HepG2 (cell line): ENCODE results near the gene STARD5. TPM values are rescaled to one million over a fixed set of nuclear protein-coding genes. Genes with fewer than 3 reads are reported as not detected.

Experiments used
- ATAC-seq: fragments of 200-7000 bp; cut with Tn5 transposase; 3 replicates; pipeline ENCODE4 v1.9.1; 2020; ENCODE audit warnings: mild to moderate bottlenecking, moderate library complexity
- BruUV-seq: library from RNA; stranded (reverse); fragments of 400-500 nt; replicated peaks from 2 replicates; lab custom pipeline; 2021; lab: Mats Ljungman, UMichigan
- CTCF ChIA-PET: fragments of 300-600 bp; formaldehyde crosslinking; extraction: SDS; loops from one replicate; lab custom pipeline; 2021; ENCODE audit warnings: low total read pairs, inconsistent platforms, low intra/inter-chr PET ratio; lab: Yijun Ruan, JAX
- POLR2A ChIA-PET: fragments of 350-600 bp; sonication (Branson Sonifier 250); formaldehyde crosslinking; loops from one replicate; lab custom pipeline; 2020; ENCODE audit warnings: antibody characterized with exemption, inconsistent platforms; lab: Yijun Ruan, JAX
- DNase-seq: peaks from one replicate; pipeline ENCODE4 v3.0.0-alpha.2; 2015; ENCODE audit warnings: low spot score
- FAIRE-seq: peaks from 3 replicates; lab custom pipeline; 2011; peaks lifted over from hg19 to GRCh38; lab: Jason Lieb, UNC
- H2AFZ ChIP-seq: one replicate; pipeline ENCODE4 v1.6.1; 2011; ENCODE audit warnings: low read length, inconsistent platforms
- H3K27ac ChIP-seq: fragments of 300-600 bp; 3 replicates; pipeline ENCODE4 v1.8.0; 2011; ENCODE audit warnings: mixed run types, mild to moderate bottlenecking, mixed read lengths, low read length, inconsistent platforms; ENCODE audit not compliant: insufficient read depth; ENCODE audit errors: extremely low read length
- H3K27me3 ChIP-seq, 2 experiments: fragments of 200-600 bp in 1 of 2; 2 replicates in 1 of 2; 3 replicates in 1 of 2; pipeline versions ENCODE4 v1.6.0 to v1.8.0; 2011; ENCODE audit warnings: low read length in 2 of 2, mild to moderate bottlenecking in 2 of 2, moderate library complexity in 2 of 2, inconsistent platforms in 1 of 2; ENCODE audit not compliant: insufficient read depth in 2 of 2, control insufficient read depth in 1 of 2
- H3K36me3 ChIP-seq, 2 experiments: fragments of 200-600 bp in 1 of 2; replicated peaks in 1 of 2; 2 replicates in 1 of 2; 3 replicates in 1 of 2; pipeline versions ENCODE4 v1.5.1 to v1.8.0; 2011; ENCODE audit warnings: low read length in 2 of 2, inconsistent platforms in 1 of 2; ENCODE audit not compliant: insufficient read depth in 2 of 2, control insufficient read depth in 1 of 2
- H3K4me1 ChIP-seq: 2 replicates; pipeline ENCODE4 v1.5.1; 2012; ENCODE audit warnings: low read length, inconsistent platforms; ENCODE audit not compliant: insufficient read depth
- H3K4me2 ChIP-seq: 2 replicates; pipeline ENCODE4 v1.6.0; 2011; ENCODE audit warnings: low read depth, low read length, inconsistent platforms
- H3K4me3 ChIP-seq, 3 experiments: fragments of 200-600 bp in 1 of 3; sonication (generic), shearing (Covaris generic) in 1 of 3; replicated peaks in 1 of 3; 2 replicates each; pipeline ENCODE4 v1.5.1; 2011 to 2016; ENCODE audit warnings: low read length in 3 of 3, inconsistent platforms in 2 of 3, low read depth in 2 of 3, mild to moderate bottlenecking in 2 of 3, control low read depth in 1 of 3, mixed read lengths in 1 of 3; ENCODE audit not compliant: insufficient read depth in 1 of 3
- H3K79me2 ChIP-seq: one replicate; pipeline ENCODE4 v1.6.1; 2011; ENCODE audit warnings: low read length, inconsistent platforms; ENCODE audit not compliant: insufficient read depth
- H3K9ac ChIP-seq: 2 replicates; pipeline ENCODE4 v1.6.0; 2011; ENCODE audit warnings: mild to moderate bottlenecking, low read depth, low read length, inconsistent platforms; ENCODE audit not compliant: insufficient read depth
- H3K9me3 ChIP-seq: 2 replicates; pipeline ENCODE4 v1.5.1; 2012; ENCODE audit warnings: mild to moderate bottlenecking, low read length
- H4K20me1 ChIP-seq: 2 replicates; pipeline ENCODE4 v1.6.0; 2011; ENCODE audit warnings: inconsistent platforms, mild to moderate bottlenecking, low read length, moderate library complexity; ENCODE audit not compliant: insufficient read depth
- ASH2L ChIP-seq: fragments of 300-600, 200-600 bp; sonication (generic); IDR thresholded peaks from 2 replicates; pipeline ENCODE4 v1.7.0; 2017; ENCODE audit warnings: low read depth, mild to moderate bottlenecking, moderate library complexity, mixed read lengths, low read length; ENCODE audit not compliant: insufficient read length
- DZIP1 ChIP-seq: sonication (generic); formaldehyde crosslinking; IDR thresholded peaks from 2 replicates; pipeline ENCODE4 v1.5.0; 2020; ENCODE audit warnings: mild to moderate bottlenecking, missing genetic modification reagents
- HNRNPLL ChIP-seq: fragments of 200-400 bp; formaldehyde crosslinking; IDR thresholded peaks from 2 replicates; pipeline ENCODE4 v1.6.1; 2017; ENCODE audit warnings: mild to moderate bottlenecking, low read depth, low read length; ENCODE audit not compliant: poor library complexity, severe bottlenecking
- ISX ChIP-seq: sonication (generic); formaldehyde crosslinking; conservative IDR thresholded peaks from 2 replicates; pipeline ENCODE4 v1.5.0; 2020; ENCODE audit warnings: missing genetic modification reagents
- NFE2L1 ChIP-seq: sonication (generic); formaldehyde crosslinking; IDR thresholded peaks from 2 replicates; pipeline ENCODE4 v1.4.0; 2020; ENCODE audit warnings: missing genetic modification reagents, mild to moderate bottlenecking, borderline replicate concordance
- SRSF9 ChIP-seq: fragments of 200-400 bp; formaldehyde crosslinking; IDR thresholded peaks from 2 replicates; pipeline ENCODE4 v1.6.1; 2018; ENCODE audit warnings: borderline replicate concordance, mild to moderate bottlenecking, low read depth, low read length; ENCODE audit not compliant: insufficient read depth, poor library complexity, severe bottlenecking
- TEAD2 ChIP-seq: sonication (generic); formaldehyde crosslinking; IDR thresholded peaks from 2 replicates; pipeline ENCODE4 v1.9.0; 2021; ENCODE audit warnings: missing genetic modification reagents
- ZBTB40 ChIP-seq, 2 experiments: fragments of 450-650 bp in 1 of 2; sonication (generic) in 1 of 2; formaldehyde crosslinking in 1 of 2; IDR thresholded peaks; 2 replicates each; pipeline versions ENCODE4 v1.6.1 to v1.8.0; 2016 to 2022; ENCODE audit warnings: antibody characterized with exemption in 1 of 2, mild to moderate bottlenecking in 1 of 2, missing genetic modification reagents in 1 of 2
- ZFP36L1 ChIP-seq: sonication (generic); formaldehyde crosslinking; IDR thresholded peaks from 2 replicates; pipeline ENCODE4 v1.8.0; 2022; ENCODE audit warnings: mild to moderate bottlenecking, missing genetic modification reagents, moderate library complexity
- ZNF510 ChIP-seq: sonication (generic); formaldehyde crosslinking; IDR thresholded peaks from 2 replicates; pipeline ENCODE4 v1.4.0; 2020; ENCODE audit warnings: low read depth, mild to moderate bottlenecking, missing genetic modification reagents
- ZNF619 ChIP-seq: sonication (generic); formaldehyde crosslinking; IDR thresholded peaks from 2 replicates; pipeline ENCODE4 v1.4.0; 2020; ENCODE audit warnings: mild to moderate bottlenecking, missing genetic modification reagents
- ZNF678 ChIP-seq: sonication (generic); formaldehyde crosslinking; IDR thresholded peaks from 2 replicates; pipeline ENCODE4 v1.4.0; 2020; ENCODE audit warnings: mild to moderate bottlenecking, missing genetic modification reagents
- ZNF841 ChIP-seq: sonication (generic); formaldehyde crosslinking; IDR thresholded peaks from 2 replicates; pipeline ENCODE4 v1.8.1; 2023; ENCODE audit warnings: missing genetic modification reagents, borderline replicate concordance
- whole genome bisulfite sequencing: methylation state at CpG from one replicate; pipeline ENCODE4 v1.1.6; 2017; ENCODE audit warnings: low lambda C conversion rate; 5-methylcytosine and 5-hydroxymethylcytosine counted together
- in situ Hi-C: cut with HindIII; loops from 2 replicates; pipeline ENCODE4 v1.10.0; 2017; ENCODE audit warnings: low pct_unique_long_range_greater_than_20kb; ENCODE audit not compliant: extremely low pct_ligation_motif_present
- intact Hi-C: fragments of 100-400 bp; cut with micrococcal nuclease; formaldehyde crosslinking; loops from one replicate; pipeline ENCODE4 v1.10.0; 2022; ENCODE audit not compliant: unreplicated experiment
- polyA plus RNA-seq, 8 experiments: library from polyadenylated mRNA; depleted of rRNA in 3 of 8; stranded (reverse) in 7 of 8; unstranded in 1 of 8; fragments of >200 nt; fragmentation: Illumina TruSeq in 4 of 8; extraction: Trizol in 4 of 8; gene quantifications; 2 replicates each; pipeline versions ENCODE4 v1.2.1 to v1.2.3, GENCODE V29; 2011 to 2016; ENCODE audit warnings: low read depth in 4 of 8, missing spikeins in 1 of 8, mixed read lengths in 1 of 8; ENCODE audit not compliant: insufficient read depth in 1 of 8
- total RNA-seq, 5 experiments: library from RNA; depleted of rRNA; stranded (reverse); fragments of >200 nt; fragmentation: Illumina TruSeq; extraction: Trizol; gene quantifications; 2 replicates each; pipeline ENCODE4 v1.2.3, GENCODE V29; 2016; ENCODE audit warnings: low read depth in 1 of 5

STARD5 gene
- total and polyA plus RNA-seq, 2 of the 13 experiments (the other 11 are each of a cell fraction or from before 2014, with no cell fraction given): 3.1 to 3.5 TPM

GRCh38 chr15:81301385-81301784, 22.6 kb downstream of the STARD5 start:
- Histone ChIP-seq H3K27me3 (peaks cover 0 to 32% of the 10 kb centered on the region in 2 experiments; a peak in 2 of 5 replicates), H3K4me3 (no peak overlapping the region), H3K4me2 (no peak overlapping the region), H3K9ac (no peak overlapping the region), H2AFZ (no peak overlapping the region), H3K79me2 (no peaks in the 10 kb centered on the region), H3K9me3 (no peaks in the 10 kb centered on the region), H3K4me1 (no peaks in the 10 kb centered on the region), H3K27ac (no peak overlapping the region), H3K36me3 (no peaks in the 10 kb centered on the region), H4K20me1 (no peaks in the 10 kb centered on the region)
- FAIRE-seq (no peak), DNase-seq (no peak), ATAC-seq (no peak)
- intact Hi-C loops (no loop called here), in situ Hi-C loops (no loop called here)
- BruUV-seq: no TSS peak
- POLR2A ChIA-PET: no interaction called here
- 10% methylated on average over 4 of the region's 4 CpGs for WGBS
- CTCF ChIA-PET: no interaction called here
- TF ChIP-seq ZFP36L1 (no peak), NFE2L1 (CRISPR knock-in tag) (no peak), SRSF9 (no peak), ISX (CRISPR knock-in tag) (no peak), TEAD2 (CRISPR knock-in tag) (no peak), ASH2L (no peak), HNRNPLL (no peak), ZBTB40 (IDR thresholded peaks at IDR 0.05) (no peak), ZBTB40 (CRISPR knock-in tag; IDR thresholded peaks at IDR 0.05) (no peak), DZIP1 (no peak), ZNF678 (CRISPR knock-in tag) (no peak), ZNF619 (no peak), ZNF510 (CRISPR knock-in tag) (no peak), ZNF841 (CRISPR knock-in tag) (no peak)
